H9 (cell line): ENCODE measurements around the gene CRISPLD2. TPM values are rescaled to one million over a fixed set of nuclear protein-coding genes. Genes with fewer than 3 reads are reported as not detected.

Source experiments
- DNase-seq: peaks from one replicate; pipeline ENCODE4 v3.0.0-alpha.2; 2017
- H2AFZ ChIP-seq: one replicate; pipeline ENCODE4 v1.6.1; 2013; ENCODE audit warnings: mild to moderate bottlenecking, low read length, control low read depth, moderate library complexity
- H2AK5ac ChIP-seq: 2 replicates; pipeline ENCODE4 v1.6.1; 2013; ENCODE audit warnings: low read length, control low read depth, mixed read lengths; ENCODE audit not compliant: insufficient read length
- H2BK120ac ChIP-seq: one replicate; pipeline ENCODE4 v1.6.1; 2013; ENCODE audit warnings: low read depth, mild to moderate bottlenecking, low read length, control low read depth, inconsistent platforms; ENCODE audit not compliant: poor library complexity, severe bottlenecking
- H2BK12ac ChIP-seq: 2 replicates; pipeline ENCODE4 v1.6.1; 2013; ENCODE audit warnings: low read length, control low read depth, mixed read lengths, low read depth; ENCODE audit not compliant: insufficient read length
- H2BK15ac ChIP-seq: 2 replicates; pipeline ENCODE4 v1.6.1; 2013; ENCODE audit warnings: low read depth, low read length, control low read depth
- H2BK20ac ChIP-seq: one replicate; pipeline ENCODE4 v1.6.1; 2013; ENCODE audit warnings: low read depth, mild to moderate bottlenecking, low read length, control low read depth, inconsistent platforms; ENCODE audit not compliant: poor library complexity, severe bottlenecking
- H2BK5ac ChIP-seq: 2 replicates; pipeline ENCODE4 v1.6.1; 2013; ENCODE audit warnings: low read length, control low read depth, mixed read lengths; ENCODE audit not compliant: insufficient read length
- H3K14ac ChIP-seq: 2 replicates; pipeline ENCODE4 v1.6.1; 2013; ENCODE audit warnings: low read length, control low read depth; ENCODE audit not compliant: insufficient read depth
- H3K18ac ChIP-seq: 2 replicates; pipeline ENCODE4 v1.6.1; 2013; ENCODE audit warnings: low read depth, mild to moderate bottlenecking, mixed read lengths, low read length, control low read depth; ENCODE audit not compliant: insufficient read length
- H3K23ac ChIP-seq: 2 replicates; pipeline ENCODE4 v1.6.1; 2013; ENCODE audit warnings: low read length, control low read depth, mixed read lengths, low read depth; ENCODE audit not compliant: insufficient read length
- H3K23me2 ChIP-seq: 2 replicates; pipeline ENCODE4 v1.6.1; 2013; ENCODE audit warnings: low read depth, mild to moderate bottlenecking, mixed read lengths, low read length, control low read depth; ENCODE audit not compliant: insufficient read length, poor library complexity, severe bottlenecking
- H3K27ac ChIP-seq: 2 replicates; pipeline ENCODE4 v1.5.1; 2013; ENCODE audit warnings: low read length, control low read depth, mixed read lengths, low read depth; ENCODE audit not compliant: insufficient read length
- H3K27me3 ChIP-seq: 2 replicates; pipeline ENCODE4 v1.6.1; 2013; ENCODE audit warnings: low read length, control low read depth, inconsistent platforms; ENCODE audit not compliant: insufficient read depth
- H3K4ac ChIP-seq: 2 replicates; pipeline ENCODE4 v1.6.1; 2013; ENCODE audit warnings: low read depth, mild to moderate bottlenecking, control low read depth, inconsistent platforms, low read length, moderate library complexity
- H3K4me1 ChIP-seq: 2 replicates; pipeline ENCODE4 v1.6.1; 2013; ENCODE audit warnings: low read length, control low read depth, inconsistent platforms; ENCODE audit not compliant: insufficient read depth
- H3K4me2 ChIP-seq: 2 replicates; pipeline ENCODE4 v1.6.1; 2013; ENCODE audit warnings: low read length, control low read depth, mixed read lengths; ENCODE audit not compliant: insufficient read length, insufficient read depth
- H3K56ac ChIP-seq: 2 replicates; pipeline ENCODE4 v1.6.1; 2013; ENCODE audit warnings: low read depth, mild to moderate bottlenecking, mixed read lengths, low read length, control low read depth; ENCODE audit not compliant: insufficient read length
- H3K79me1 ChIP-seq: 2 replicates; pipeline ENCODE4 v1.6.1; 2013; ENCODE audit warnings: low read depth, mild to moderate bottlenecking, moderate library complexity, low read length, control low read depth, inconsistent platforms; ENCODE audit not compliant: insufficient read depth, poor library complexity, severe bottlenecking
- H3K79me2 ChIP-seq: 2 replicates; pipeline ENCODE4 v1.6.1; 2013; ENCODE audit warnings: low read length, control low read depth, inconsistent platforms; ENCODE audit not compliant: insufficient read depth
- H3K9ac ChIP-seq: 2 replicates; pipeline ENCODE4 v1.6.1; 2013; ENCODE audit warnings: low read length, control low read depth, mixed read lengths; ENCODE audit not compliant: insufficient read length; ENCODE audit errors: extremely low read depth
- H3K9me3 ChIP-seq: one replicate; pipeline ENCODE4 v1.6.1; 2013; ENCODE audit warnings: low read depth, low read length, inconsistent platforms; ENCODE audit not compliant: control insufficient read depth
- H3T11ph ChIP-seq: one replicate; pipeline ENCODE4 v1.6.1; 2013; ENCODE audit warnings: mild to moderate bottlenecking, low read length, control low read depth, inconsistent platforms
- H4K20me1 ChIP-seq: one replicate; pipeline ENCODE4 v1.6.1; 2013; ENCODE audit not compliant: control insufficient read depth, insufficient read length, insufficient read depth
- H4K5ac ChIP-seq: 2 replicates; pipeline ENCODE4 v1.6.1; 2013; ENCODE audit warnings: low read depth, mild to moderate bottlenecking, mixed read lengths, low read length, control low read depth; ENCODE audit not compliant: insufficient read length
- H4K8ac ChIP-seq: replicated peaks from 2 replicates; pipeline ENCODE4 v1.6.1; 2013; ENCODE audit warnings: low read length, control low read depth, mixed read lengths, low read depth; ENCODE audit not compliant: insufficient read length
- H4K91ac ChIP-seq: 2 replicates; pipeline ENCODE4 v1.6.1; 2013; ENCODE audit warnings: low read depth, mild to moderate bottlenecking, moderate library complexity, mixed read lengths, low read length, control low read depth; ENCODE audit not compliant: insufficient read length
- H3K27ac Mint-ChIP-seq, 3 experiments: 2 replicates in 2 of 3; 3 replicates in 1 of 3; pipeline ENCODE4 v1.8.0; 2020 to 2021; ENCODE audit warnings: mixed read lengths in 3 of 3, mild to moderate bottlenecking in 1 of 3, moderate library complexity in 1 of 3
- H3K27me3 Mint-ChIP-seq: 2 replicates; pipeline ENCODE4 v1.8.0; 2021; ENCODE audit warnings: low read depth, mild to moderate bottlenecking, moderate library complexity, mixed read lengths
- H3K36me3 Mint-ChIP-seq, 3 experiments: 2 replicates in 2 of 3; 3 replicates in 1 of 3; pipeline ENCODE4 v1.8.0; 2020 to 2021; ENCODE audit warnings: low read depth in 3 of 3, mixed read lengths in 3 of 3; ENCODE audit not compliant: insufficient read depth in 1 of 3
- H3K4me1 Mint-ChIP-seq, 2 experiments: 2 replicates each; pipeline ENCODE4 v1.8.0; 2020; ENCODE audit warnings: mixed read lengths in 2 of 2
- H3K4me3 Mint-ChIP-seq, 2 experiments: 2 replicates in 1 of 2; 3 replicates in 1 of 2; pipeline ENCODE4 v1.8.0; 2020 to 2021; ENCODE audit warnings: mild to moderate bottlenecking in 2 of 2, mixed read lengths in 2 of 2, moderate library complexity in 1 of 2
- H3K9me3 Mint-ChIP-seq, 2 experiments: 2 replicates in 1 of 2; 3 replicates in 1 of 2; pipeline ENCODE4 v1.8.0; 2020; ENCODE audit warnings: mild to moderate bottlenecking in 2 of 2, mixed read lengths in 2 of 2, moderate library complexity in 1 of 2
- WGBS: extraction: QIAGEN DNeasy Blood & Tissue Kit; methylation state at CpG from one replicate; pipeline ENCODE4 v1.1.7; 2013; ENCODE audit warnings: missing lambda C conversion rate, low lambda C conversion rate, mixed read lengths; ENCODE audit not compliant: insufficient read length; ENCODE audit errors: extremely low coverage; 5-methylcytosine and 5-hydroxymethylcytosine counted together
- total RNA-seq: library from RNA; stranded (reverse); gene quantifications from 2 replicates; pipeline ENCODE4 v1.2.1, GENCODE V29; 2021
- TF ChIP-seq, protein P1 (sequence below): fragments of 200-600 bp; sonication (generic); conservative IDR thresholded peaks from 3 replicates; pipeline ENCODE4 v1.8.0; 2021; ENCODE audit warnings: antibody characterized with exemption, mild to moderate bottlenecking

The CRISPLD2 gene
- total RNA-seq, 1 experiment from 2014 or later: 2.3 TPM

DNA sequence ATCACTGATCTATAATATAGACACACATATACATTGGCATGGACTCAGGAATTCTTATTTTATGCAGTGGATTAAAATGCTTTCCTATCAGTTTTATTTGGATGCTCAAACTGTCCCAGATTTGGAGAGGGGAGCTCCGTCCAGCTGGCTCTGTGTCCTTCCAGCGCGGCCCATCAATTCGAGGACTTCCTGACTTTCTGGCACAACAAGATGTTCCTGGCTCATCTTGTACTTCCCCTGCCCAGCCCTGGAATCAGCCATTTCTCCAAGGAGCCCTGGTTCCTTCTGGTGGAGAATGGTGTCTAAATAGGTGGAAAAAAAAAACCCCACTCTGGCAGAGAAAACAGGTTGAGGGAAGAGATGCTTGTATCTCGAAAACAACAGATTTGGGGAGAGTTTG, 94.5 kb downstream of the CRISPLD2 start:
- Histone ChIP-seq H3K27ac (no peak overlapping the region), H3K4ac (no peak overlapping the region), H2BK20ac (no peak overlapping the region), H3K9me3 (no peaks in the 10 kb centered on the region), H3K9ac (no peak overlapping the region), H2BK15ac (no peak overlapping the region), H3K14ac (no peak overlapping the region), H3K4me2 (no peak overlapping the region), H2BK12ac (no peak overlapping the region), H4K20me1 (no peaks in the 10 kb centered on the region), H2AFZ (no peak overlapping the region), H2BK5ac (no peak overlapping the region), H3K27me3 (no peaks in the 10 kb centered on the region), H4K91ac (no peak overlapping the region), H3K18ac (no peak overlapping the region), H4K8ac (no peak overlapping the region), H3K79me1 (no peaks in the 10 kb centered on the region), H3K79me2 (no peaks in the 10 kb centered on the region), H3K23ac (no peak overlapping the region), H3K23me2 (no peaks in the 10 kb centered on the region), H3K56ac (no peak overlapping the region), H2AK5ac (no peak overlapping the region), H3K4me1 (no peaks in the 10 kb centered on the region), H2BK120ac (no peak overlapping the region), H3T11ph (no peak overlapping the region), H4K5ac (no peak overlapping the region)
- no peaks in the 10 kb centered on the region for H3K36me3 Mint-ChIP-seq
- H3K9me3 Mint-ChIP-seq: no peaks in the 10 kb centered on the region; a peak in 1 of 5 replicates
- no peak overlapping the region for H3K4me3 Mint-ChIP-seq
- TF ChIP-seq, protein P1, sequence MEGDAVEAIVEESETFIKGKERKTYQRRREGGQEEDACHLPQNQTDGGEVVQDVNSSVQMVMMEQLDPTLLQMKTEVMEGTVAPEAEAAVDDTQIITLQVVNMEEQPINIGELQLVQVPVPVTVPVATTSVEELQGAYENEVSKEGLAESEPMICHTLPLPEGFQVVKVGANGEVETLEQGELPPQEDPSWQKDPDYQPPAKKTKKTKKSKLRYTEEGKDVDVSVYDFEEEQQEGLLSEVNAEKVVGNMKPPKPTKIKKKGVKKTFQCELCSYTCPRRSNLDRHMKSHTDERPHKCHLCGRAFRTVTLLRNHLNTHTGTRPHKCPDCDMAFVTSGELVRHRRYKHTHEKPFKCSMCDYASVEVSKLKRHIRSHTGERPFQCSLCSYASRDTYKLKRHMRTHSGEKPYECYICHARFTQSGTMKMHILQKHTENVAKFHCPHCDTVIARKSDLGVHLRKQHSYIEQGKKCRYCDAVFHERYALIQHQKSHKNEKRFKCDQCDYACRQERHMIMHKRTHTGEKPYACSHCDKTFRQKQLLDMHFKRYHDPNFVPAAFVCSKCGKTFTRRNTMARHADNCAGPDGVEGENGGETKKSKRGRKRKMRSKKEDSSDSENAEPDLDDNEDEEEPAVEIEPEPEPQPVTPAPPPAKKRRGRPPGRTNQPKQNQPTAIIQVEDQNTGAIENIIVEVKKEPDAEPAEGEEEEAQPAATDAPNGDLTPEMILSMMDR: no peak
- H3K27ac Mint-ChIP-seq: no peak overlapping the region
- H3K4me1 Mint-ChIP-seq: peaks cover 0 to 6% of the 10 kb centered on the region in 2 experiments; a peak in 2 of 4 replicates
- no CpG with 5 or more reads among the region's 5 CpGs for WGBS
- DNase-seq: no peak
- H3K27me3 Mint-ChIP-seq: peaks cover 3% of the 10 kb centered on the region
